HG02588 (cell line): ENCODE data around the gene CASP6.

Source experiments
- ATAC-seq: cut with Tn5 transposase; IDR thresholded peaks from one replicate; pipeline ENCODE4 v1.9.1; 2021; ENCODE audit warnings: mild to moderate bottlenecking, moderate library complexity; ENCODE audit not compliant: unreplicated experiment

Gene CASP6

DNA sequence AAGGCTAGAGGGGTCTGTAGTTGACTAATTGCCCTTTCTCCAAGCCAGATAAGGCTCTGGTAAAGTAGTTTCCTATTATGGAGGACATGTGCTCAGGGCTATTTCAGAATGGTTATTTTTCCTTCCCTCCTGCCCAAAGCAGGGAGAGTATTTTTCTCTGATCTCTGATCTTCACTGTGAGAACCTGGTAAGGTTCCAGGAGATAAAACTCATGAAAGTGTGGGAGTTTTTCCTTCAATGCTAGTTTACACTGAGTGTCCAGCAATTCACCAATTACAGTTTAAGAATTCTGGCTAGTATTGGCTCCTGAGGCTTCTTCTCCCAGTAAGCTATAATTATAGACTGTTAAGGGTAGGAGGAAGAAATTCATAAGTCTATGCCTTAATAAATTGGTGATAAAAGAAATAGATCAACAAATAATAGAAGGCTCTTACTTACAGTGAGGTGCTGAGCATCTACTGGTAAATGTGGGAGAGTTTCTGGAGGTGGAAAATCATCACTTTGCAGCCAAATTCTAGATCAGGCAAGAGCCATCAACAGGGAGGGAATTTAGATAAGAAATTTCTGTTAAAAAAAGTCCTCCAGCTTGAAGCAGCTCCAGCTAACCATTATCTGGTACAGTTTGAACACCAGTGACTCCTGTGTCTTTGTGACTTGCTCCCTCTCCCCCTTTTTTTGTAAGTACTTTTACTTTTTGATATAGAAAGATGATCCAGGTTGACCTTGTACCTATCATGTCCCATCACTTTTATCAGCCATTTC is 30.9 kb downstream of the CASP6 start:
- no peak for ATAC-seq

DNA sequence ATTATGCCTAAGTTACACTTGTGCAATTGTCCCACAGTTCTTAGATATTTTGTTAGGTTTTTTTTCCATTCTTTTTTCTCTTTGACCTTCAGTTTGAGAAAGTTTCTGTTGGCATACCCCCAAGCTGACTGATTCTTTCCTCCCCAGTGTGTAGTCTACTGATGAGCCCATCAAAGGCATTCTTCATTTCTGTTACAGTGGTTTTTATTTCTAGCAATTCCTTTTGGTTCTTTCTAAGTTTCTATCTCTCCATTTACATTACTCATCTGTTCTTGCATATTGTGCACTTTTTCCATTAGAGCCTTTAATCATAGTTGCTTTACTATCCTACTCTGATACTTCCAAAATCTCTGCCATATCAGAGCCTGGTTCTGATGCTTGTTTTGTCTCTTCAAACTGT is 31.9 kb downstream of the CASP6 start:
- no peak for ATAC-seq

DNA sequence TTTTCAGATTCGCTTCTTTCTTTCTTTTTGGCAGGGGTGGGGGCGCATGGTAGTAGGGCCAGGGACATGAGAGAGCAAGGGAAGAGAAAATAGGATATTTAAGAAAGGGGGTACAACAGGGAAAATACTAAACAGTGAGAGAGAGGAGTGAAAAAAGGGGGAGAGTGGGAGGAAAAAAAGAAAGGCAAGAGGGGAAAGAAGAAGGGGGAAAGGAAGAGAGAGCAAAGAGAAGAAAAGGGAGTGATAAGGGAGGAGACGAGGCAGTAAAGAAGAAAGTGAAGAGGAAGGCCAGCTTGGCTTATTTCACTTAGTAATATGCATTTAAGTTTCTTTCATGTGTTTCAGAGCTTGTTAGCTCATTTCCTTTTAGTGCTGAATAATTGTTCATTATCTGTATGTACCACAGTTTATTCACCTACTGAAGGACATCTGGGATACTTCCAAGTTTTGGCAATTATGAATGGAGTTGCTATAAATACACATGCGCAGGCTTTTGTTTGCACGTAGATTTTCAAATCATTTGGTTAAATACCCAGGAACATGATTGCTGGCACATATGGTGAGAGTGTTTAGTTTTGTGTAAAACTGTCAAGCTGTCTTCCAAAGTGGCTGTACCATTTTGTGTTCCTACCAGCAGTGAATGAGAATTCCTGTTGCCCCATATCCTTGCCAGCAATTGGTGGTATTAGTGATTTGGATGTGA is 37.3 kb downstream of the CASP6 start:
- no peak for ATAC-seq

DNA sequence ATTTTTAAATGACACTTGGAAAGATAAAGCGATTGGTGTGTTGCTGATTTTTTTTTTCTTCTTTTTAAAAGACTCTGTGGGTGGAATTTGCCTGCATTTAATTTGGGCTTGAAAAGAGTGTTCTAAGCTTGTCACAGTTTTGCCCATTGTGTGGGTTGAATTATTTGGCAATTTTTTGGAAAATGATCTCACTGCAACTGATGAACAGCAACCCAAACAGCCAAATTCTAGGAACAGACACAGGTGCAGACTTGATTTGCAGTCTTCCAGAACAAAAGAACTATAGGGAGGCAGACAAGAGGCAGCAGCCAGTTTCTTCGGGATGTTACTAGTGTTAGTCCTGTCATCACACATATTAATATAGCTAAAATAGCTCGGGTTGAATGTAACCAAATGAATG is 40.5 kb downstream of the CASP6 start:
- no peak for ATAC-seq

DNA sequence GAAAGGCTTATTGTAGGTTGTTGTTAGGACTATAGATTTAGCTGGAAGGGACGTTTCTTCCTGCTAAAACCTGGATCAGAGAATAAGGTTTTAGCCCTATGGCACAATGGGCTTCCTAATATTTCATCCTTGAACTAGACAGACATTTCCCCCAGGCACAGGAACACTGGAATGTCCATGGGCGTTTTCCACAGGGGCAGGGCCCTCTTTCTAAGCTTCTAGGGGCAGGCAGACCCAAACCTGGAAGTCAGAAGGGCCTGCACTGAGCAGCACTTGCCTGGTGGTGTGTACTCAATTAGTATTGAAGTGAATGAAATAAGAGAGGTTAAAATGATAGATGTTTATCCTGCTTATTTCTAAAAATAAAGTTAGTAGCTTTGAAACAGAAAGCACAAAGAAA is 41.1 kb downstream of the CASP6 start:
- no peak for ATAC-seq

DNA sequence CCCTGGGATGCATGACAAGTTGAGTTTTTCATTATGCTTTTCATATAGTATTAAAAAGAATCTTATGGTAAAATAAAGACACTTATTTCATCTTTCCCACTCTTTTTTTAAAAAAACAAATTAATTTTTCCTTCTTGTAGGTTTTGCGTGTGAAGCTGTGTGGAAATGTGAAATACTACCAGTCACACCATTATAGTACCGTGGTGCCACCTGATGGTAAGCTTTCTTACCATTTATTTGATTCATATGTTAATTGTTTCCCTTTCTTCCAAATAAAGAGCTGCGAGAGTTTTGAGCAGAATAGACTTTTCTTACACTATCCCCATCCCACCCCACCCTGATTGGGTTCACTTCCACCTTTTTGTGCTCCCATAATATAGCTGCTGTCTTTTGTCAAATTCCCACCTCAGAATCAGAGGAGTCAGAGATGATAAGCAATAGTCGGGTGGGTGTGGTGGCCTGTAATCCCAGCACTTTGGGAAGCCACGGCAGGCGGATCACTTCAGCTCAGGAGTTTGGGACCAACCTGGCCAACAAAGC is 44.3 kb downstream of the CASP6 start:
- ATAC-seq = no peak

DNA sequence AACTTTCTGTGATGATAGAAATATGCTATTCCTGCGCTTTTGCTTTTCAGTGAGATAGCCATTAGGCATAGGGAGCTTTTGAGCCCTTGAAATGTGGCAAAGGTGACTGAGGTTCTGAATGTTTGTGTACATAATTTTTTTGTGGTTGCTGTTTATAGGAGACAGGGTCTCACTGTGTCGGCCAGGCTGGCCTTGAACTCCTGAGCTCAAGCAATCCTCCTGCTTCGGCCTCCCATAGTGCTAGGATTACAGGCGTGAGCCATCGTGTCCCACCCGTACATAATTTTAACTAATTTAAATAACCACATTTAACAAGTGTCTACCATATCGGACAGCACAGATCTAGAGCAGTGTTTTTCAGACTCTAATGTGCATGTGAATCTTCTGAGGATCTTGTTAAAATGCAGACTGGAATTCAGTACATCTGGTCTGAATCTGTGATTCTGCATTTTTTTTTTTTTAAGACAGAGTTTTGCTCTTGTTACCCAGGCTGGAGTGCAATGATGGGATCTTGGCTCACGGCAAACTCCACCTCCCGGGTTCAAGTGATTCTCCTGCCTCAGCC is 45.3 kb downstream of the CASP6 start:
- no peak for ATAC-seq

DNA sequence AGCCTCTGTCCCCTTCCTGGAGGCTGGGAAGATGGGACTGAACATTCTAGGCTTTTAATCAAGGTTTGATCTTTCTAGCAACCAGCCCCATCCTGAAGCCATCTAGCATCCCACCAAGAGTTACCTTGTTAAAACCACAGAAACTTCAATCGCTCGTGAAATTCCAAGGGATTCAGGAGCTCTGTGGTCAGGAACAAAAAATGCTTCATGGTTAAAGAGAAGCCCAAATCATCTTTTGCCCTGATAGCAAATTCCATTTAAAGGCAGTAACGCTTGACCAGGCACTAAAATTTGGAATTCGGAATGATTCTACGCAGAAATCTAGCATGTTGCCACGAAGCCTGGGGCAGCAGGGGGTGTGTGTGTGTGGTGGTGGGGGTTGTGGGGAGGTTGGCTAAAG is 47.8 kb downstream of the CASP6 start:
- ATAC-seq = no peak

DNA sequence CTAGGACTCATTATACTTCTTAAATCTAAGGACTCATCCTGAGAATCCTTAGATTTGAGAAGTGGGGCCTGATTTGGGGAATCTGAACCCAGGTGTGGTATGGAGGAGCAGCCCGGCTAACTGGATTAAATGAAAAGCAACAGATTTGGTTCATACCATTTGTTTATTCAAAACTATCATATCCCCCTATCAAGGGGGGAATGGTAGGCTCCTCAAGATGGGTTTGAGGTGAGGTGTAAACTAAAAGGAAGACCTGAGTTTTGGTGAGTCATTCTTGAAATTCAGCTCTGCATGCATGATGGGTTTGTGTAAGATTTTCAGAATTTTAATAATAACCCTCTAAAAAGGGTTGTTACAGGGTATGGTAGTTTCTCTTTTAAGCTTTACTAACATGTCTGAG is 53.4 kb downstream of the CASP6 start:
- peak; percentile 77 for ATAC-seq

DNA sequence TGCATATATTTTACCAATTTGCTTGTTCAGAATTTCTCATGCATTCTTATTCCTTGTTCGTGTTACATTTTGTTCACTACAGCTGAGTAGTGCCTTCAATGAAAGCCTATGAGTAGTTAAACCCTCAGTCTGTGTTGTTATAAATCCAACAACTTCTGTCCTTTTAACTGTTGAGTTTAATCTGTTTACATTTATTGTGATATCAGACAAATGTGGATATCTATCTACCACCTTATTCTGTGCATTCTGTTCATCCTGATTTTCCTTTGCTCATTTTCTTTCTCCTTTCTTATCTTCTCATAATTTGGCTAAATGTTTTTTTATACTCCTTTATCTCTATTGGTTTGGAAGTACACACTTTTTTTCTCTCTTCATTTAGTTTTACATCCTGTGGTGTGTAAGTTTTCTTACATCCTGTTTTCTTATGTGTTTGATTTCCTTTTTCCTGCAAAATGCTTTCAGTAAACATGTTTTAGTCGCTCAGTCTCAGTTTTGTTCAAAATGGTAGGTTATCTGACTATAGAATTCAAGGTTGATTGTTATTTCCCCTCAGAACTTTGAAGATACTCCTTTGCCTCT is 54.2 kb downstream of the CASP6 start:
- no peak for ATAC-seq

DNA sequence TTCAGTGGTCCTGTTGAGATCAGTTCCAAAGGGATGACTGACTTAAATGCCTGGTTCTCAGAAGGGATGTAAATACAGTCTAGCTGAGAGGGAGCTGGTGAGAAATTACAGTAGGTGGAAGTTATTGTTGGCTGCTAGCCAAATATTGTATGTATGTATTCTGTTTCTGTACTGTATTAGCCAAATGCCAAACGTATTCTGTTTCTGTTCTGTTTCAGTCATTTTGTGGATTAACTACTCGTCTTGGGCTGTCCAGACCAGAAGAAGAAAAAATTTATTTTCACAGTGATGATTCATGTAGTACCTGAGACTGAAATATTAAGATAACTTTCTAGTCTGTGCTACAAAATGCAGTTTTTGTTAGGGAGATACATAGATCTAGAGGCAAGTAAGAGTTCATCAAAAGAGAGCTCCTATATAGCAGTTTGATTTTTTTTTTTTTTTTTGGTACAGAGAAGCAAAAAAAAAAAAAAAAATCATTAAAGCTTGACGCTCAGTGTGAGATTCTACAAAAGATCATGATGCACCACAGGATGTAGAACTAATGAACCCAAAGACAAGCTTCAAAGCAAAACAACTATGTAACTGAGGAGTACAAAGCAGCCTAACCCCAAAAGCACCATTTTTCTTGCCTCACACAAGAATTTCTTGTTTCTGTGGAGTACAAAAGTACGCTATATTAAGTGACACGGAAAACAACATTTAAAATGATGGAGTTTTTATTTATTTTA is 54.8 kb downstream of the CASP6 start:
- peak; percentile 58 for ATAC-seq

DNA sequence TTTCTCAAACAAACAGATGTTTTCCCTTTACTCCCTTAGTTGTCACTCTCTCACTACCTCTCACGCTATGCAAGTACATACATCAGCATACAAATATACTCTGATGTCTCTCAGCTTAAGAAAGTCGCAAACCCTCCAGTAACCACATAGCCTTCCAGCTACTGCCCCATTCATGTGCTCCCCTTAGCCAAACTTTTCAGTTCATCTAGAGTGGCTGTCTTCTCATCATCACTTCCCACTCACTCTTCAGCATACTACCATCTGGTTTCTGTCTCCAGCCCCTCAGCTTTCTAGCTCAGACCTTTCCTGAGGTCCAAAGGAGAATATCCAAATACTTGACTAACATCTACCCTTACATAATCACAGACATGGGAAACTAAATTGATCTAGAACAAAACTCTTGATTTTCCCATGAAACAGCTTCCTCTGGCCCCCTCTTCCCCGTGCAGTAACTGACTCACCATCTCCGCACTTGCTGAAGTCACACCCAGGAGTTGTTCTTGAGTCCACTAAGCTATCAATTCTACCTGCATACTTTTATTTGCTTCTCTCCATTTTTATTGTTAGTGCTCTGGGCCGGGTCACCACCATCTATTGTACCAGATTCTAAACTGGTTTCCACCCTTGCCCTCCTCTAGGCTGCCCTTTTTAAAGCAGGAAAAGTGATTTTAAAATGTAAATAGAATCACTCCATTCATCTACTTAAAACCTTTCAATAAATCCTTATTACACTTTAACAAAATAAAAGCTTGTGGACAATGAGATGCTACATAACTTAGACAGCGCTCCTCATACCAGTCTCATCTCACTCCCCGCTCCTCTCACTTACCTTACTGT is 57.2 kb downstream of the CASP6 start:
- no peak for ATAC-seq

DNA sequence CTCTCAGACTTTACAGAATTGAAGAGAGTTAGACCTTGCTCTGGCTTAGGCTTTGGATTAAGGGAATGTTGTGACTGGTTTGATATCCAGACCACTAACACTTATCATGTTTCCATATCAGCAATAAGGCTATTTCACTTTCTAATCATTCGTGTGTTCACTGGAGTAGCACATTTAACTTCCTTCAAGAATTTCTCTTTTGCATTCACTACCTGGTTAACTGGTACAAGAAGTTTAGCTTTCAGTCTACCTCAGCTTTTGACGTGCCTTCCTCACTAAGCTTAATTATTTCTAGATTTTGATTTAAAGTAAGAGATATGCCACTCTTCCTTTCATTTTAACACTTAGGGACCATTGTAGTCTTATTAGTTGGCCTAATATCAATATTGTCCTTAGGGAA is 62.6 kb downstream of the CASP6 start:
- no peak for ATAC-seq
